AG04450 (cell line): ENCODE measurements around the gene THADA. TPM values are rescaled to one million over a fixed set of nuclear protein-coding genes. Genes with fewer than 3 reads are reported as not detected.

ENCODE experiments used
- CTCF ChIA-PET: fragments of 300-600, 350-600 bp; formaldehyde crosslinking; extraction: SDS; loops from one replicate; lab custom pipeline; 2022; ENCODE audit warnings: antibody characterized with exemption, inconsistent platforms; lab: Charles Lee
- POLR2A ChIA-PET: fragments of 350-600 bp; formaldehyde crosslinking; extraction: SDS; loops from one replicate; lab custom pipeline; 2021; ENCODE audit warnings: antibody characterized with exemption, inconsistent platforms; lab: Yijun Ruan, JAX
- DNase-seq: peaks from one replicate; pipeline ENCODE4 v3.0.0-alpha.2; 2011; ENCODE audit warnings: low read depth, low spot score
- H3K27ac ChIP-seq: one replicate; pipeline ENCODE4 v1.5.1; 2012; ENCODE audit warnings: low read depth, low read length, control low read depth
- H3K27me3 ChIP-seq: one replicate; pipeline ENCODE4 v1.6.0; 2012; ENCODE audit warnings: low read length; ENCODE audit not compliant: control insufficient read depth, insufficient read depth
- H3K4me3 ChIP-seq: 2 replicates; pipeline ENCODE4 v1.5.1; 2011; ENCODE audit warnings: mild to moderate bottlenecking, low read depth, low read length, control low read depth
- H3K9me3 ChIP-seq: 2 replicates; pipeline ENCODE4 v1.5.1; 2012; ENCODE audit warnings: low read length; ENCODE audit not compliant: control insufficient read depth, insufficient read depth
- CTCF ChIP-seq: IDR thresholded peaks from 2 replicates; pipeline ENCODE4 v1.5.1; 2011; ENCODE audit warnings: low read depth, low read length, control low read depth, inconsistent platforms
- polyA plus RNA-seq: library from polyadenylated mRNA; depleted of rRNA; stranded (reverse); fragments of >200 nt; gene quantifications from 2 replicates; pipeline ENCODE4 v1.2.3, GENCODE V29; 2011

The THADA gene
- polyA plus RNA-seq, 1 experiment, result 15.0 TPM

DNA sequence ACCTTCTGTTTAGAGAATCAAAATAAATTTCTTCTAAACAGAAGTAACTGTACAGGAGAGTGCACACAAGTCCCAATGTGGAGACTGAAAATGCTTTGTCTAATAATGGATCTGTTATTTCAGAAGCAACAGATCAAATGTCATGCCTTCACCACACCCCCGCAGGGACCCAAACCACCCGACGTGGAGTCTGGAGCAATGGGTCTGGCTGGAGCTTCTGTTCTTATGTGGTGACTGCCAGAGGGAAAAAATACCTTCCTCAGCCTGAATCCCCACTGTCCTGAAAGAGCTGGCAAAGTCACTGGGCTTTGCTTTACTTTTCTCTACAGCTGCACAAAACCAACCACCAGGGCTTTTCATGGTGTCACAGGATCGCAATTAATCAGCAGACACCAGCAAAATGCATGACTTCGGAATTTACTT is 250.4 kb downstream of the THADA start:
- ChIA-PET CTCF (interaction anchor here (1.9 kb wide), 1 partner anchor 139 kb away, joined by 7 read pairs; no protein-coding TSS in a partner anchor), POLR2A (no interaction called here)
- DNase-seq, result no peak
- Histone ChIP-seq H3K27me3 (no peaks in the 10 kb centered on the region), H3K4me3 (no peak overlapping the region), H3K9me3 (no peaks in the 10 kb centered on the region), H3K27ac (no peak overlapping the region)
- no peak for TF ChIP-seq CTCF

- no peak for DNase-seq
- no peak for TF ChIP-seq CTCF
These were observed 250.9 kb downstream of the THADA start for GRCh38 chr2:43344868-43345373.

GRCh38 chr2:43343573-43344304 is 252.1 kb downstream of the THADA start:
- H3K9me3 ChIP-seq, result no peaks in the 10 kb centered on the region
- no peak for TF ChIP-seq CTCF
- DNase-seq, result peak; percentile 85
- no peaks in the 10 kb centered on the region for H3K27me3 ChIP-seq
- H3K4me3 ChIP-seq, result no peak overlapping the region
- H3K27ac ChIP-seq, result peak overlapping the region; percentile 50
- ChIA-PET POLR2A (no interaction called here), CTCF (interaction anchor here (0.5 to 2.1 kb wide), 3 partner anchors 115 to 881 kb away, joined by 3 to 9 read pairs (median 5); no protein-coding TSS in a partner anchor)

More at GRCh38 chr2:43344868-43345373, 250.9 kb downstream of the THADA start:
- no peak overlapping the region for H3K27ac ChIP-seq
- no peaks in the 10 kb centered on the region for H3K27me3 ChIP-seq
- H3K9me3 ChIP-seq, result no peaks in the 10 kb centered on the region
- CTCF ChIA-PET, result interaction anchor here (1.0 kb wide), 1 partner anchor 139 kb away, joined by 3 read pairs; no protein-coding TSS in a partner anchor
- H3K4me3 ChIP-seq, result no peak overlapping the region
- POLR2A ChIA-PET, result no interaction called here

GRCh38 chr2:43341959-43342757 is 253.7 kb downstream of the THADA start:
- no peaks in the 10 kb centered on the region for H3K27me3 ChIP-seq
- no peak overlapping the region for H3K4me3 ChIP-seq
- ChIA-PET CTCF (interaction anchor here (0.6 to 2.1 kb wide), 3 partner anchors 113 to 401 kb away, joined by 3 to 9 read pairs (median 4); no protein-coding TSS in a partner anchor), POLR2A (no interaction called here)
- TF ChIP-seq CTCF, result no peak
- H3K27ac ChIP-seq, result no peak overlapping the region
- H3K9me3 ChIP-seq, result no peaks in the 10 kb centered on the region
- no peak for DNase-seq
